ENCODE data around the gene DLX6. TPM values are rescaled to one million over a fixed set of nuclear protein-coding genes. Genes with fewer than 3 reads are reported as not detected.

Gene DLX6
- total RNA-seq, 1 donor from 2014 or later = not detected

- DNase-seq (ENCODE audit: low read depth) = no peak
- TF ChIP-seq, protein P1, sequence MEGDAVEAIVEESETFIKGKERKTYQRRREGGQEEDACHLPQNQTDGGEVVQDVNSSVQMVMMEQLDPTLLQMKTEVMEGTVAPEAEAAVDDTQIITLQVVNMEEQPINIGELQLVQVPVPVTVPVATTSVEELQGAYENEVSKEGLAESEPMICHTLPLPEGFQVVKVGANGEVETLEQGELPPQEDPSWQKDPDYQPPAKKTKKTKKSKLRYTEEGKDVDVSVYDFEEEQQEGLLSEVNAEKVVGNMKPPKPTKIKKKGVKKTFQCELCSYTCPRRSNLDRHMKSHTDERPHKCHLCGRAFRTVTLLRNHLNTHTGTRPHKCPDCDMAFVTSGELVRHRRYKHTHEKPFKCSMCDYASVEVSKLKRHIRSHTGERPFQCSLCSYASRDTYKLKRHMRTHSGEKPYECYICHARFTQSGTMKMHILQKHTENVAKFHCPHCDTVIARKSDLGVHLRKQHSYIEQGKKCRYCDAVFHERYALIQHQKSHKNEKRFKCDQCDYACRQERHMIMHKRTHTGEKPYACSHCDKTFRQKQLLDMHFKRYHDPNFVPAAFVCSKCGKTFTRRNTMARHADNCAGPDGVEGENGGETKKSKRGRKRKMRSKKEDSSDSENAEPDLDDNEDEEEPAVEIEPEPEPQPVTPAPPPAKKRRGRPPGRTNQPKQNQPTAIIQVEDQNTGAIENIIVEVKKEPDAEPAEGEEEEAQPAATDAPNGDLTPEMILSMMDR (IDR thresholded peaks at IDR 0.05; ENCODE audit: insufficient read depth, low read length, poor library complexity, severe bottlenecking) = no peak
- Histone ChIP-seq H3K27me3 (ENCODE audit: control insufficient read depth, insufficient read depth, low read length) (peaks cover 72% of the 10 kb centered on the region), H3K4me3 (ENCODE audit: low read depth, low read length) (no peak overlapping the region), H3K36me3 (ENCODE audit: control insufficient read depth, insufficient read depth, low read length) (no peaks in the 10 kb centered on the region)
Observed at GRCh38 chr7:96992192-96993005, 13.0 kb upstream of the DLX6 start.

GRCh38 chr7:96993094-96993865 lies 12.1 kb upstream of the DLX6 start:
- no peak for DNase-seq (ENCODE audit: low read depth)
- Histone ChIP-seq H3K36me3 (ENCODE audit: control insufficient read depth, insufficient read depth, low read length) (no peaks in the 10 kb centered on the region), H3K4me3 (ENCODE audit: low read depth, low read length) (no peak overlapping the region), H3K27me3 (ENCODE audit: control insufficient read depth, insufficient read depth, low read length) (peaks cover 80% of the 10 kb centered on the region)
- TF ChIP-seq, protein P1 (IDR thresholded peaks at IDR 0.05; ENCODE audit: insufficient read depth, low read length, poor library complexity, severe bottlenecking) = no peak

- TF ChIP-seq, protein P1 (IDR thresholded peaks at IDR 0.05; ENCODE audit: insufficient read depth, low read length, poor library complexity, severe bottlenecking) = no peak
- no peak overlapping the region for H3K4me3 ChIP-seq (ENCODE audit: low read depth, low read length)
- H3K36me3 ChIP-seq (ENCODE audit: control insufficient read depth, insufficient read depth, low read length) = no peaks in the 10 kb centered on the region
- no peak for DNase-seq (ENCODE audit: low read depth)
- H3K27me3 ChIP-seq (ENCODE audit: control insufficient read depth, insufficient read depth, low read length) = peaks cover 81% of the 10 kb centered on the region
Observed at GRCh38 chr7:96993980-96994379, 11.4 kb upstream of the DLX6 start.

DNA sequence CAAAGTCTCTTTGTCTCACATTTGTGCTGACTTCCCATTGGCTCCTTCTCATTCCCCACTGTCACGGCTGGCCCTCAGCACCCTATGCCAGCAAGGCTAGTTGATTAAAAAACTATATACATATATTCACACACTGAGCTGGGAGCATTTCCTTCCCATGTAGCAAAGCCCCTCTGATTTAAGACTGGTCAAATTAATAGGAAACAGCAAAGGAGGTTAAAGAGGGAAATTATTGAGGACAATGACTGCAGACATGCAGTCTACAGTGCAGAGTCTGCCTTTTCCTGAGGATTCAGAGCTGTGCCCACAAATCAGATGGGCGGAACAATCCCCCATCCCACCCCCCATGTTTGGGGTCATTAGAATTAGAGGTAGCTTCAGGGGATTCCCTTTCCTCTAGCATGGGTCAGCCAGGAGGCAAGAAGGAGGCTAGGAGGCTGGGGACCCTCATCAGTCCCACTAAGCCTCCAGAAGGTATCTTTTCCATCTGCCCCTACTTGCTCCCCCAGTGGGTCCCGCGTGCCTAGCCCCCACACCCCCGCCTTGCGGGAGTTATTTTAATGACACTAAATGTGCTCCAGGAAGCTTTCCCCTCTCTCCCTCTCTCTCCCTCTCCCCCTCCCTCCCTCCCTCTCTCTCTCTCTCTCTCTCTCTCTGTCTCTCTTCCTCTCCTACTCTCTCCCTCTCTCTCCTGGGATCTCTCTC lies 9.8 kb upstream of the DLX6 start:
- DNase-seq (ENCODE audit: low read depth) = no peak
- Histone ChIP-seq H3K27me3 (ENCODE audit: control insufficient read depth, insufficient read depth, low read length) (peaks cover 83% of the 10 kb centered on the region), H3K4me3 (ENCODE audit: low read depth, low read length) (no peak overlapping the region), H3K36me3 (ENCODE audit: control insufficient read depth, insufficient read depth, low read length) (no peaks in the 10 kb centered on the region)
- TF ChIP-seq, protein P1 (IDR thresholded peaks at IDR 0.05; ENCODE audit: insufficient read depth, low read length, poor library complexity, severe bottlenecking) = no peak

- Histone ChIP-seq H3K4me3 (ENCODE audit: low read depth, low read length) (no peak overlapping the region), H3K27me3 (ENCODE audit: control insufficient read depth, insufficient read depth, low read length) (peaks cover 87% of the 10 kb centered on the region), H3K36me3 (ENCODE audit: control insufficient read depth, insufficient read depth, low read length) (no peaks in the 10 kb centered on the region)
- DNase-seq (ENCODE audit: low read depth) = no peak
- TF ChIP-seq, protein P1 (IDR thresholded peaks at IDR 0.05; ENCODE audit: insufficient read depth, low read length, poor library complexity, severe bottlenecking) = no peak
Observed at GRCh38 chr7:96996111-96996957, 9.0 kb upstream of the DLX6 start.
